Progenitor cell of endocrine pancreas (in vitro differentiated cells): Measurements from ENCODE around the gene ARHGAP10. TPM values are rescaled to one million over a fixed set of nuclear protein-coding genes. Genes with fewer than 3 reads are reported as not detected.

Experiments
- DNase-seq: peaks from one replicate; pipeline ENCODE4 v3.0.0; 2021; ENCODE audit warnings: low spot score; ENCODE audit not compliant: unreplicated experiment
- H3K27ac Mint-ChIP-seq: 2 replicates; pipeline ENCODE4 v1.8.0; 2021; ENCODE audit warnings: mild to moderate bottlenecking, moderate library complexity, mixed read lengths
- H3K27me3 Mint-ChIP-seq: 2 replicates; pipeline ENCODE4 v1.8.0; 2021; ENCODE audit warnings: mixed read lengths
- H3K36me3 Mint-ChIP-seq: 2 replicates; pipeline ENCODE4 v1.8.0; 2022; ENCODE audit warnings: mixed read lengths; ENCODE audit not compliant: insufficient read depth
- H3K4me1 Mint-ChIP-seq: 2 replicates; pipeline ENCODE4 v1.8.0; 2021; ENCODE audit warnings: low read depth, mixed read lengths
- H3K4me3 Mint-ChIP-seq: 2 replicates; pipeline ENCODE4 v1.8.0; 2021; ENCODE audit warnings: low read depth, mild to moderate bottlenecking, moderate library complexity, mixed read lengths
- H3K9me3 Mint-ChIP-seq: 2 replicates; pipeline ENCODE4 v1.8.0; 2021; ENCODE audit warnings: low read depth, mixed read lengths
- total RNA-seq: library from RNA; stranded (reverse); gene quantifications from 2 replicates; pipeline ENCODE4 v1.2.1, GENCODE V29; 2021
- TF ChIP-seq, protein P1 (sequence below): fragments of 200-600 bp; sonication (generic); IDR thresholded peaks from one replicate; pipeline ENCODE4 v1.5.0; 2021; ENCODE audit warnings: antibody characterized with exemption, mild to moderate bottlenecking; ENCODE audit not compliant: unreplicated experiment

Gene ARHGAP10
- total RNA-seq, 1 donor from 2014 or later: 11.0 TPM

GRCh38 chr4:147833741-147834140 lies 101.9 kb downstream of the ARHGAP10 start:
- Mint-ChIP-seq H3K9me3 (no peaks in the 10 kb centered on the region), H3K4me1 (peaks cover 11% of the 10 kb centered on the region), H3K27ac (no peak overlapping the region), H3K4me3 (no peak overlapping the region), H3K27me3 (no peaks in the 10 kb centered on the region), H3K36me3 (peaks cover 3% of the 10 kb centered on the region)
- TF ChIP-seq, protein P1, sequence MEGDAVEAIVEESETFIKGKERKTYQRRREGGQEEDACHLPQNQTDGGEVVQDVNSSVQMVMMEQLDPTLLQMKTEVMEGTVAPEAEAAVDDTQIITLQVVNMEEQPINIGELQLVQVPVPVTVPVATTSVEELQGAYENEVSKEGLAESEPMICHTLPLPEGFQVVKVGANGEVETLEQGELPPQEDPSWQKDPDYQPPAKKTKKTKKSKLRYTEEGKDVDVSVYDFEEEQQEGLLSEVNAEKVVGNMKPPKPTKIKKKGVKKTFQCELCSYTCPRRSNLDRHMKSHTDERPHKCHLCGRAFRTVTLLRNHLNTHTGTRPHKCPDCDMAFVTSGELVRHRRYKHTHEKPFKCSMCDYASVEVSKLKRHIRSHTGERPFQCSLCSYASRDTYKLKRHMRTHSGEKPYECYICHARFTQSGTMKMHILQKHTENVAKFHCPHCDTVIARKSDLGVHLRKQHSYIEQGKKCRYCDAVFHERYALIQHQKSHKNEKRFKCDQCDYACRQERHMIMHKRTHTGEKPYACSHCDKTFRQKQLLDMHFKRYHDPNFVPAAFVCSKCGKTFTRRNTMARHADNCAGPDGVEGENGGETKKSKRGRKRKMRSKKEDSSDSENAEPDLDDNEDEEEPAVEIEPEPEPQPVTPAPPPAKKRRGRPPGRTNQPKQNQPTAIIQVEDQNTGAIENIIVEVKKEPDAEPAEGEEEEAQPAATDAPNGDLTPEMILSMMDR: no peak
- no peak for DNase-seq

GRCh38 chr4:147834480-147834879 lies 102.6 kb downstream of the ARHGAP10 start:
- no peak overlapping the region for H3K27ac Mint-ChIP-seq
- H3K4me1 Mint-ChIP-seq: peaks cover 11% of the 10 kb centered on the region
- TF ChIP-seq, protein P1: no peak
- no peak overlapping the region for H3K4me3 Mint-ChIP-seq
- peaks cover 3% of the 10 kb centered on the region for H3K36me3 Mint-ChIP-seq
- no peak for DNase-seq
- H3K27me3 Mint-ChIP-seq: no peaks in the 10 kb centered on the region
- no peaks in the 10 kb centered on the region for H3K9me3 Mint-ChIP-seq

GRCh38 chr4:147836807-147837206 lies 104.9 kb downstream of the ARHGAP10 start:
- Mint-ChIP-seq H3K4me1 (peaks cover 3% of the 10 kb centered on the region), H3K9me3 (no peaks in the 10 kb centered on the region), H3K4me3 (no peak overlapping the region), H3K27me3 (no peaks in the 10 kb centered on the region), H3K27ac (no peak overlapping the region), H3K36me3 (peaks cover 3% of the 10 kb centered on the region)
- DNase-seq: no peak
- TF ChIP-seq, protein P1: no peak

DNA sequence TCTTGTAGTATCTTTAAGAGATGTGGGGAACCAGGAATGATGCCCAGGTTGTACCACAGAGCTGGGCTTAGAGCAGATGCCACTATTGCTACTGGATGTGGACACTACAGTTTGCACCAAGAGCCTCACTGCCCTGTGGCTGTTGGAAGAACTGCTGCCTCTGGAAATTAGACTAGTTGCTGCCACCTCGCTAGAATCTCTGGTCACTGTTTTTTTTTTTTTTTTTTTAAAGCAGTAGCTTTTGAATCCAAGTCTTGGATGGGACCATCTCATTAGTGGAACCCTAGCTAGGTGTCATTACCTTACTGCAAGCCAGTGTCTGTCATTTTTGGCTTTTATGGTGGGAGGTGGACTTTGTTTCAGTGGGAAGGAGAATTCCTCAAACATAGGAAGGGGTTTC lies 105.5 kb downstream of the ARHGAP10 start:
- DNase-seq: no peak
- Mint-ChIP-seq H3K27ac (no peak overlapping the region), H3K27me3 (no peaks in the 10 kb centered on the region), H3K9me3 (no peaks in the 10 kb centered on the region), H3K4me3 (no peak overlapping the region), H3K36me3 (peaks cover 1% of the 10 kb centered on the region), H3K4me1 (no peaks in the 10 kb centered on the region)
- TF ChIP-seq, protein P1: peak; percentile 20

- Mint-ChIP-seq H3K4me1 (no peaks in the 10 kb centered on the region), H3K4me3 (no peak overlapping the region), H3K36me3 (peaks cover 1% of the 10 kb centered on the region), H3K27me3 (no peaks in the 10 kb centered on the region), H3K9me3 (no peaks in the 10 kb centered on the region), H3K27ac (no peak overlapping the region)
- DNase-seq: no peak
- TF ChIP-seq, protein P1: no peak
Measured at GRCh38 chr4:147837854-147838253, 106.0 kb downstream of the ARHGAP10 start.
